IPS-NIHi7 (cell line): ENCODE results near the gene RTN3.
A peak's percentile ranks its signal among the peaks of the same experiment; 100 is the strongest.
"Not testable (repeated sequence)": the region's sequence is repeated elsewhere in the genome, so short reads cannot be mapped to it uniquely, and the experiment has no call there.

Experiments used
- DNase-seq: peaks from one replicate; pipeline ENCODE4 v3.0.0; 2012; ENCODE audit warnings: mixed read lengths; ENCODE audit errors: extremely low spot score

The RTN3 gene

GRCh38 chr11:63682066-63683021 lies 1.0 kb downstream of the RTN3 start:
- DNase-seq = peak; percentile 43

GRCh38 chr11:63683133-63683991 lies 2.1 kb downstream of the RTN3 start:
- no peak for DNase-seq

GRCh38 chr11:63685158-63685721 lies 3.9 kb downstream of the RTN3 start:
- DNase-seq = not testable (repeated sequence)

GRCh38 chr11:63686926-63687325 lies 5.6 kb downstream of the RTN3 start:
- no peak for DNase-seq

GRCh38 chr11:63687845-63688244 lies 6.5 kb downstream of the RTN3 start:
- DNase-seq = no peak

- no peak for DNase-seq
Measured at GRCh38 chr11:63694596-63694995, 13.3 kb downstream of the RTN3 start.

GRCh38 chr11:63698976-63699733 lies 17.9 kb downstream of the RTN3 start:
- no peak for DNase-seq

GRCh38 chr11:63699896-63700295 lies 18.6 kb downstream of the RTN3 start:
- DNase-seq = no peak

- no peak for DNase-seq
Measured at GRCh38 chr11:63705526-63705925, 24.2 kb downstream of the RTN3 start.

- DNase-seq = no peak
Measured at GRCh38 chr11:63708764-63709163, 27.5 kb downstream of the RTN3 start.

- DNase-seq = no peak
Measured at GRCh38 chr11:63709336-63709884, 28.1 kb downstream of the RTN3 start.

- peak; percentile 13 for DNase-seq
Measured at GRCh38 chr11:63710476-63711217, 29.3 kb downstream of the RTN3 start.

GRCh38 chr11:63711838-63712237 lies 30.5 kb downstream of the RTN3 start:
- DNase-seq = no peak

GRCh38 chr11:63713766-63714165 lies 32.5 kb downstream of the RTN3 start:
- no peak for DNase-seq

- DNase-seq = no peak
Measured at GRCh38 chr11:63716046-63716445, 34.7 kb downstream of the RTN3 start.

GRCh38 chr11:63719001-63719400 lies 37.7 kb downstream of the RTN3 start:
- no peak for DNase-seq

GRCh38 chr11:63719987-63720386 lies 38.7 kb downstream of the RTN3 start:
- no peak for DNase-seq

- no peak for DNase-seq
Measured at GRCh38 chr11:63720611-63721010, 39.3 kb downstream of the RTN3 start.

GRCh38 chr11:63729326-63729725 lies 48.0 kb downstream of the RTN3 start:
- no peak for DNase-seq

GRCh38 chr11:63736864-63737263 lies 55.6 kb downstream of the RTN3 start:
- no peak for DNase-seq
